Central memory CD4-positive, alpha-beta T cell (primary cell): Measurements from ENCODE around the gene STARD3.
"Not testable (repeated sequence)": the region's sequence is repeated elsewhere in the genome, so short reads cannot be mapped to it uniquely, and the experiment has no call there.

ENCODE experiments used
- DNase-seq: peaks from one replicate; pipeline ENCODE4 v3.0.0; 2022
- total RNA-seq, 3 experiments: gene quantifications; one replicate each; lab custom pipeline; 2026; lab: John Stamatoyannopoulos, UW

STARD3 gene
- 57.5 to 98.3 (median 71.8) reads per million in 3 experiments for total RNA-seq

GRCh38 chr17:39636927-39637736 lies at the start of gene STARD3:
Gene STARD3 (plus strand): TSS chr17:39637144. CDS start chr17:39653532, 16,388 bp downstream.
- DNase-seq = peak; percentile 84

- DNase-seq = not testable (repeated sequence)
These were observed 46.8 kb upstream of the STARD3 start for GRCh38 chr17:39590180-39590579.

- DNase-seq = no peak
These were observed 44.7 kb upstream of the STARD3 start for GRCh38 chr17:39591958-39592954.

- DNase-seq = no peak
These were observed 43.6 kb upstream of the STARD3 start for GRCh38 chr17:39593371-39593770.

GRCh38 chr17:39595294-39595693 lies 41.6 kb upstream of the STARD3 start:
- DNase-seq = no peak

- no peak for DNase-seq
These were observed 40.9 kb upstream of the STARD3 start for GRCh38 chr17:39595928-39596510.

- no peak for DNase-seq
These were observed 40.2 kb upstream of the STARD3 start for GRCh38 chr17:39596543-39597267.

- DNase-seq = no peak
These were observed 39.4 kb upstream of the STARD3 start for GRCh38 chr17:39597372-39598046.

GRCh38 chr17:39598047-39598481 lies 38.9 kb upstream of the STARD3 start:
- DNase-seq = no peak

GRCh38 chr17:39598630-39599003 lies 38.3 kb upstream of the STARD3 start:
- DNase-seq = no peak

GRCh38 chr17:39599004-39599664 lies 37.8 kb upstream of the STARD3 start:
- DNase-seq = no peak

GRCh38 chr17:39599665-39600231 lies 37.2 kb upstream of the STARD3 start:
- DNase-seq = no peak

- DNase-seq = no peak
These were observed 36.5 kb upstream of the STARD3 start for GRCh38 chr17:39600288-39600996.

GRCh38 chr17:39600997-39601597 lies 35.8 kb upstream of the STARD3 start:
- DNase-seq = no peak

GRCh38 chr17:39601758-39602532 lies 35.0 kb upstream of the STARD3 start:
- no peak for DNase-seq

GRCh38 chr17:39602533-39603303 lies 34.2 kb upstream of the STARD3 start:
- DNase-seq = no peak

GRCh38 chr17:39603304-39604016 lies 33.5 kb upstream of the STARD3 start:
- no peak for DNase-seq
